GM15510 (cell line): ENCODE results near the gene HOXD10.

Experiments used
- POLR2A ChIP-seq: IDR thresholded peaks from 3 replicates; pipeline ENCODE4 v1.6.1; 2011; ENCODE audit warnings: borderline replicate concordance; ENCODE audit not compliant: insufficient read length; ENCODE audit errors: extremely low read depth

HOXD10 gene

DNA sequence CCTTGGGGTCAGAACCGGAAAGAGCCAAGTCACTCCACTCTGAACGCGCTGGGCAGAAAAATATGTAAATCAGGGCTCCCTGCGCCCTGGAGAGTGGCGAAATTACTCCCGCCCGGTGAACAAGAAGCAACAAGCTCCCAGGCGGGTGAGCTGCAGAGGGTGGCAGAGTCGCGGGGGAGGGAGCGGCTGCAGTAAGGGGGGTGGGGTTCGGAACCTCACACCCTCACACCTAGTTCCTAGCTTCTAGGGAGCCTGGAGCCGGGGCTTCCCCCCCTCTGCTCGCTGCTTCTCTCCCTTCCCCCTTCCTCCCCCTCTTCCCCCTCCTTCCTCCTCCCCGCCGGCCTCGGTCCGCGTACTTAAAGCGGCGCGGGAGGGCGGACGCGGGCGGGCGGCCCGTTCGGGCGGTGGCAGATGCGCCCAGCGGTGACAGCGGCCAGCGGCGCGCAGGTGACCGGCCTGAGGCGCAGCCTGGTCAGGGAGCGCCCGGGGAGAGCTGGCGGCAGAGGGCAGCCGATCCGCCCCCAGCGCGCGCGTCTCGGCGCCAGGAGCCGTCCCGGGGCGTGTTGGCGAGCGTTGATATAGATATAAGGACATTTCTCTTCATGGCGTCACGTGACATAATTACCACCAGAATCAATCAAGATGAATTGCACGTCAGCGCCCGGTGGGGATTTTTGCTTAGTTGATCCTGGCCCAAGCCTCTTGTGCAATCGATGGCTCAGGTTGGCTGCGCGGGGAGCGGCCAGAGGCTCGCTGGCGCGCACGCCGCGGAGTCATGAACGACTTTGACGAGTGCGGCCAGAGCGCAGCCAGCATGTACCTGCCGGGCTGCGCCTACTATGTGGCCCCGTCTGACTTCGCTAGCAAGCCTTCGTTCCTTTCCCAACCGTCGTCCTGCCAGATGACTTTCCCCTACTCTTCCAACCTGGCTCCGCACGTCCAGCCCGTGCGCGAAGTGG, 9.7 kb upstream of the HOXD10 start, which contains the start of gene HOXD11:
HOXD11 (plus strand) TSS at position 700 of the 959 bp plus-strand sequence; CDS start at position 776, 76 bp downstream.
- TF ChIP-seq POLR2A = no peak

GRCh38 chr2:176107731-176108181, 8.8 kb upstream of the HOXD10 start:
- TF ChIP-seq POLR2A = no peak

DNA sequence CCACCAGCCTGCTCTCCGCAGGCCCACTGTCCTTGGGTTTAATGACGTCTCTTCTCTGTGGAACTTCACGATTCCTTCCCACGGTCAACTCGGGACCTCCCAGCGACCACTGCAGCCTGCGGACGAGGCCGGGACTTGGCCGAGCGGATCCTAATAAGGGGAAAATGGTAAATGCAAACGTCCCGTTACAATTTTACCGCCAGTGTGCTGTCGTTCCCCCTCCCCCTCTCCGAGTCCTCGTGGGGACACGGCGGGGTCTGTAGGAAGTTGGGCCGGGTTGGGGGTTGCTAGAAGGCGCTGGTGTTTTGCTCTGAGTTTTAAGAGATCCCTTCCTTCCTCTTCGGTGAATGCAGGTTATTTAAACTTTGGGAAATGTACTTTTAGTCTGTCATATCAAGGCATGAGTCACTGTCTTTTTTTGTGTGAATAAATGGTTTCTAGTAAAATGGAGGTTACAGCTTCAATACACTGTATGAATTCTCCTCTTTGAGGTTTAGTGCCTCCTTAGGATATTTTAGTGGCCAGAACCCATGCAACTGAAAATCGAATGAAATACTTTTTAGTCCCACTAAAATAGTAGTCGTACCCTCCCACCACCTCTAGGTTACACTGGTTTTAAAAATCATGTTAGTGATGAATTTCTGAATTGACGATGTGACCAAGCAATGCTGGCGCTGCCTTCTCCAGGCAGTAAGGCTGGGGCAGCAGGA, 7.2 kb upstream of the HOXD10 start:
- no peak for TF ChIP-seq POLR2A

GRCh38 chr2:176109946-176110345, 6.6 kb upstream of the HOXD10 start:
- no peak for TF ChIP-seq POLR2A

GRCh38 chr2:176110415-176111308, 5.9 kb upstream of the HOXD10 start:
- TF ChIP-seq POLR2A = no peak

- no peak for TF ChIP-seq POLR2A
These were observed 5.3 kb upstream of the HOXD10 start for GRCh38 chr2:176111309-176111663.

DNA sequence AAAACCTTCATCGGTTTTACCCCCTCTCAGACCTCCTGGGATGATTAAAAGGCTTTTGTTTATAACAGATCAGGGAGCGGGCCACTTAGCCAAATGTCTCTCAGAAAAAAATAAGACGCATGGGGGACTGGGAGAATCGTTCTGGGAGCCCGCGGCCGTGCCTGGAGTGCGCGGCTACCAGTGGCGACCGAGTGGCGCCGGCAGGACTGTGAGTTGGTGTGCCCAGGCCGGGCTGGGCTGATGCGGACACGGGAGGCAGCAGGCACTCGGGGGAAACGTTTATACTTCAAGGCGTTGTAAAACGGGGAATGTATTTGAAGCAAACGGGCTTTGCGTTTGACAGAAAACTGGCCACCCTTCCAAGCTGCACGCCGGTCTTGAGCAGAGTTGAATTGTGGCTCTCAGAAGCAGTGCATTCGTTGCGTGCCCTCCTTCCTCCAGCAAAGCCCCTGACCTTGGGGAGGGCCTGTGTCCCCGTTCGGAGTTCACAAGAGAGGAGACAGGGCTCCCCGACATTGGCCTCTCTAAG, 4.7 kb upstream of the HOXD10 start:
- no peak for TF ChIP-seq POLR2A

- TF ChIP-seq POLR2A = no peak
These were observed 3.9 kb upstream of the HOXD10 start for GRCh38 chr2:176112375-176113302.

DNA sequence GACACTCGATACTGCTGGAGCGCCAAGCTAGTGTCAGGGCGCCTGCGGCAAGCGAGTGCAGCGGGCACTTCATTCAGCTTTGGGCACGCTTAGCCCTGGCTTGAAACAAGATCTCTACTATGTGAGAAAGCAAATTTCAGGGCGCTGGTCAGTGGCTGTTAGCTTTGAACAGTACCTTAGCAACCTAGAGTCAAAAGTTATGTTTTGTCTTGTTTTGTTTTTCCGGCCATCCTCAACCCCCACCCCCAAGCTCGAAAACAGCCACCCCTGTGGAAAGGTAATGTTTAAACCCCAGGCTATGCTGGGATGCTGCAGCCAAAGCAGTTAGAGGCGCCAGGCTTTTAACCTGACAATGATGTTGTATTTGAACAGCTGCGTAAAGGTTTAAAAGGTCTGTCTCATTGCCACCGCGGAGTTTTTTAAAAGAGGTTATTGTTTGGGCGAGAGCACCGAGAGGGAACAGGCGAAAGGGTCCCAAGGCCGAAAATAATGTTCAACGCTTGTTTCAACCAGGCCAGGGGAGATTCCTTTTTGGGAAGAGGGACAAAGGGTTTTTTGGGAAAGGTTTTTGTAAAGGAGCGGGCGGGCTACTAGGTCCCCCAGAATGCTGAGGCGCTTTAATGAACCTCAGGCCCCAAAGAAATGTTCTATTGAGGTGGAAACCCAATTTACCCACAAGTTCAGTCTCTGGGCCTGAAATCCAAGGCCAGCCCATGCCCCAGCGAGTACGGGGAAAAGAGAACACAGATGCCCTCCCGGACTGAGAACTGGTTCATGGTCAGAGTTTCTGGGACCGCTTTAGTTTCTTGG, 2.3 kb upstream of the HOXD10 start:
- TF ChIP-seq POLR2A = no peak

GRCh38 chr2:176114930-176115625, 1.5 kb upstream of the HOXD10 start:
- no peak for TF ChIP-seq POLR2A

- no peak for TF ChIP-seq POLR2A
These were observed 714 bp downstream of the HOXD10 start for GRCh38 chr2:176117162-176117822.
